ENCODE results near the gene ATRNL1.
"Not testable (repeated sequence)": the region's sequence is repeated elsewhere in the genome, so short reads cannot be mapped to it uniquely, and the experiment has no call there.

The ATRNL1 gene

DNA sequence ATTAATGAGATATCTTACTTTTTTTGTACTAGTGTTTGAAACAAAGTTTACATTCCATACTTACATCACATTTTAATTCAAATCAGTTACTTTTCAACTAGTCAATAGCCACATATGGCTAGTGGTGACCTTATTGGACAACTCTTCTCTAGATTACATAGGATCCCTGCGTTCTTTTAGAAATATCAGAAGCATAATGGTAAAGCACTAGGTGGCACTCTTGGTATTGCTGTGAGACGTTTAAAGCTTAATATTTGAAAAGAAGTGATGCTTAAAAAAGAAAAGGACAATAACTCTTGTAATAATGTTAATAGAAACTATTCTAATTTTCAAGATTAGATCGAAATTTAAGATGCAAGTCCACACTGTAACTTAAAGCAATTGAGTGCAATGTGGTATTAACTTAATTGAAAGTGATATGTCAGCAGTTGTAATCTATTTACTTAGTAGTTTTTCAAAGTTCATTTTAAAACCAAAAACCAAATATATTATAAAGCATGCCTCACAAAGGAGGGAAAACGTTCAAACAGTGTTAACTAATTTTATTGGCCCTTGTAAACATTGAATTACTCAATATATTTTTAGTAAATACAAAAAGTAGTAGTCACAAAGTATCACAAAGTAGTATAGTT, 339.1 kb downstream of the ATRNL1 start:
- no peak for DNase-seq (ENCODE audit: low spot score)

DNA sequence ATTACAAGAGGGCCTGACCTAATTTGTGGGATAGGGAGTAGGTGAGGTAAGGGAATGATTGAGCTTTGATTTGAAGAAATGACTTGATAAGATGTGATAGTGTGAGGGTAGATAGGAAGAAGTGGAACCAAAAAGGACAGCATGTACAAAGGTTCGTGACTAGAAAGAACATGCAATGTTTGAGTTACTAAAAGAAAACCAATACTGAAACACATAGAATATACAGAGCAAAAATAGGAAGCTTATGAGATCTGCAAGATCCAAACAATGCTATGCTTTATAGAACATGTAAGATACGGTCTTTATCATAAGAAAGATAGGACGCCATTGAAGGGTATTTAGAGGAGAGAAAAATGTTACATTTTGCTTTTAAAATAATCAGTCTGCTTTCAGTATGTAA, 343.8 kb downstream of the ATRNL1 start:
- DNase-seq (ENCODE audit: low spot score): no peak

DNA sequence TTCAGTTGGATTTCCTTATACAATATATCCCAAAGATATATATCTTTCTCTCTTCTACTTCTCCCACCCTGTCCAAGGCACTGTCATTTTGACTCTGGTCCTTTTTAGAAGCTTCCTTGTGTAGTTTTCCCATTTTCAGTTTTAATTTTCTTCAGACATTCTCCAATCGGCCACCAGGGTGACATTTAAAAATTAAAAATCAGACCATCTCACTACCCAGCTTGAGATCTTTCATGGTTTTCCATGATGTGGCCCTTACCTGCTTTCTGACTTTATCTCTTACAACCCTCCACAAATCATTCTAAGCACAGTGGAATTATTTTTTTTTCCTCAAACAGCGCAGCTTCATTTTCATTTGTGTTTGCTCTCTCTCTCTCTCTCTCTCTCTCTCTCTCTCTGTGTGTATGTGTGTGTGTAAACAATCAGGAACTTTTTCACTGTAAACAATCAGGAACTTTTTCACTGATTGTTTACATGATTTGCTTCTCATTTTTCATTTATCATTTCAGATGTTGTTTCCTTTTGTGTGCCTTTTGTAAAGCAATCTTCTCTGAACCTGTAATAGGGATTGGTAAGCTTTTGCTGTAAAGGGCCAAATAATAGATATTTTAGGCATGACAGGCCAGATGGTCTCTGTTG, 348.9 kb downstream of the ATRNL1 start:
- no peak for DNase-seq (ENCODE audit: low spot score)

DNA sequence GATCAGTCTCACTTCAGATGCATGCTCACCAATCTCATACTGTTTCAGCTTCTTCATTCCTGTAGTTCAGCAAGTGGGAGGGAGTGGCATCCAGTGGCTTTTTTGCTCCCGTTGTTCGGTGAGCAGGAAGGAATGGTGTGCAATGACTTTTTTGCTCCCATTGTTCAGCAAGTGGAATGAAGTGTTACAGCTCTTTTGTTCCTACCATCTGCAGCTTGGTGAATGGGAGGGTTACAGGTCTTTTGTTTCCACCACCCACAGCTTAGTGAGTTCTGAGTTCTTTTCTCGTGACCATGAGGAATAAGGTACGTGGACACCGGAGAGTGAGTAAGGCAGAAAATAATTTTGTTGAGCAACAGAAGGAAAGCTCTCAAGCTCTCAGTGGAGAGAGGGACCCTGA, 363.6 kb downstream of the ATRNL1 start:
- DNase-seq (ENCODE audit: low spot score): no peak

DNA sequence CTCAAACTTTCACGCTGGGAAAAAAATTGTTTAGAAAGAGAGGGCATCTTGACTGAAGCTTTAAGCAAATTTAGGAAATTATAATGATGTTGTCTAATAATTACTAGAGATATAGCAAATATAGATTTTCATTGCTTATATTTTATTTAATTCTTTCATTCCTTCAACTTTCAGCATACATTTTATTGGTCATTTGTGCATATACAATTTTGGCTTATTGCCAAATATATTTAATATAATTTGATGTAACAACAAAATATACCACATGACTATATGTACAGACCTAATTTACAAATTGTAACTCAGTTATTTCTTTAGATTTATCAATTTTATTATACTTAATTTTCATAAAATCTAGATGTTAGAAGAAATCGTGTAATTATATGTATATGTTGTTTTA, 390.1 kb downstream of the ATRNL1 start:
- no peak for DNase-seq (ENCODE audit: low spot score)

DNA sequence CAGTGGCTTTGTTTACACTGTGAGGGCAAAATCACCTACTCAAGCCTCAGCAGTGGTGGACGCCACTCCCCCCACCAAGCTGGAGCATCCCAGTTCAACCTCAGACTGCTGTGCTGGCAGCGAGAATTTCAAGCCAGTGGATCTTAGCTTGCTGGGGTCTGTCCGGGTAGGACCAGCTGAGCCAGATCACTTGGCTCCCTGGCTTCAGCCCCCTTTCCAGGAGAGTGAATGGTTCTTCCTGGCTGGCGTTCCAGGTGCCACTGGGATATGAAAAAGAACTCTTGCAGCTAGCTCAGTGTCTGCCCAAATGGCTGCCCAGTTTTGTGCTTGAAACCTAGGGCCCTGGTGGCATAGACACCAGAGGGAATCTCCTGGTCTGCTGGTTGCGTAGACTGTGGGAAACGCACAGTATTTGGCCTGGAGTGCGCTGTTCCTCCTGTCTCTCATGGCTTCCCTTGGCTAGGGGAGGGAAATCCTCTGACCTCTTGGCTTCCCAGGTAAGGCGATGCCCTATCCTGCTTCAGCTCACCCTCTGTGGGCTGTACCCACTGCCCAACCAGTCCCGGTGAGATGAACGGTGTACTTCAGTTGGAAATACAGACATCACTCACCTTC, 398.5 kb downstream of the ATRNL1 start:
- DNase-seq (ENCODE audit: low spot score): no peak

DNA sequence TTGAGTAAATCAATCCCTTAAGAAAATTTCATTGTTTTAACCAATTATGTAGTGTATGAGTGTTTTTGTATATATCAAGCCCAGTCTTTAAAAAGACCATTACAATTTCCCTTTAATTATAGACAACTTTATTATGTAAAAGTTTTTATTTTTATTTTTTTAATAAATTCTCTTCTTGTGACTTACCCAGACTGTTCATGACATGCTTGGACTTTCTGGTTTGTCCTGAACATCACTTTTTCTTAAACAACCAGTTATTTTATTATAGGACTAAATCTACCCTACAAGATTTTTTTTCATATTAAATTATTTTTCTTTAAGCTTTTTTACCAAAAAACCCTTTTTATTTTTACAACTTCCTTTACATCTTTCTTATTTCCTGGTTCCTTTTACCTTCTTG, 410.4 kb downstream of the ATRNL1 start:
- no peak for DNase-seq (ENCODE audit: low spot score)

DNA sequence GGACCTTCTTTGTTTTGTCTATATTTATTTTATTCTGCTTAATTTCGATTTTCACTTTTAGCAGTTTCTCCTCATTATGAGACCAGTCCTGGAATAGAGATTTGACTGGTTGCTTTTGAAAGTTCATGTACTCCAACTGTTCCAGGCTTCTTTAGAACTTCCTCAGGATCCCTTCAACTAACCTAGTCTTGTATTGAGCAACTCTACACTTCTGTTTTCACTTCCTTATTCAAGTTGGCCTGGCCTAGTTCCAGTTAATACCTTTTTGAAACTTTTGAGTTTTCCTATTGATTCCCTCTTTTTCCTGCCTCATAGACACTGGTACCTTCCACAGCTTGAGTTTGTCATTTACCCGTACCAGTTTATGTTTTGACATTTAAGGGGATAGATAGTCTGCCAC, 421.7 kb downstream of the ATRNL1 start:
- no peak for DNase-seq (ENCODE audit: low spot score)

DNA sequence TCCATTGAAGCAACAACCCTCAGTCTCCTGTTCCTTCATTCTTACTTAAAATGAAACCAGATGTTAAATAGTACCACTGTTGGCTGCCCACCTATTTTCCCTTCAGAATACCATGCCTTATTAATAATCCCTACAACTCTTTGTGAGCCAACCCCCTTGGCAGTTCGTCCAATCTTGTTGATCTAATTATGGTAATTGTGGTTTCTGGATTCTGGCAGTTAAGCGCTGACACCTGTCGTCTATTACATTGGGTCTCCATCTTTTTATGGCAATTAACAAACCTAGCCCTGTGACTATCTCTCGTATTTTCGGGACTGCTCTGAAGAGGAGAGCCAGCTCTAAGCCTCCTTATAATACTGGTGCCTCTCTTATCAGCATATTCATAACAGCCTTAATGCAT, 432.0 kb downstream of the ATRNL1 start:
- no peak for DNase-seq (ENCODE audit: low spot score)

DNA sequence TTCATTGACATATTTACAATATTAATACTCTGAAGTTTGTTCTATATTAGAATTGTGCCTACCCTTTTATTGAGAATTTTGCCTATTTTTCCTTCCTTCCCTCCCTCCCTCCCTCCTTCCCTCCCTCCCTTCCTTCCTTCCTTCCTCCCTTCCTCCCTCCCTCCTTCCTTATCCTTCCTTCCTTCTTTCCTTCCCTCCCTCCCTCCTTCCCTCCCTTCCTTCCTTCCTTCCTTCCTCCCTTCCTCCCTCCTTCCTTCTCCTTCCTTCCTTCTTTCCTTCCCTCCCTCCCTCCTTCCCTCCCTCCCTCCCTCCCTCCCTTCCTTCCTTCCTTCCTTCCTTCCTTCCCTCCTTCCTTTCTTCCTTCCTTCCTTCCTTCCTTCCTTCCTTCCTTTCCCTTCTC, 434.5 kb downstream of the ATRNL1 start:
- DNase-seq (ENCODE audit: low spot score): not testable (repeated sequence)

DNA sequence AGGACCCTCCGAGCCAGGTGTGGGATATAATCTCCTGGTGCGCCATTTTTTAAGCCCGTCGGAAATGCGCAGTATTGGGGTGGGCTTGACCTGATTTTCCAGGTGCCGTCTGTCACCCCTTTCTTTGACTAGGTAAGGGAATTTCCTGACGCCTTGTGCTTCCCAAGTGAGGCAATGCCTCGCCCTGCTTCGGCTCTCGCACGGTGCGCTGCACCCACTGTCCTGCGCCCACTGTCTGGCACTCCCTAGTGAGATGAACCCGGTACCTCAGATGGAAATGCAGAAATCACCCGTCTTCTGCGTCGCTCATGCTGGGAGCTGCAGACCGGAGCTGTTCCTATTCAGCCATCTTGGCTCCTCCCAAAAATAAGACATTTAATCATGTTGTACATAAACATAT, 443.2 kb downstream of the ATRNL1 start:
- not testable (repeated sequence) for DNase-seq (ENCODE audit: low spot score)

DNA sequence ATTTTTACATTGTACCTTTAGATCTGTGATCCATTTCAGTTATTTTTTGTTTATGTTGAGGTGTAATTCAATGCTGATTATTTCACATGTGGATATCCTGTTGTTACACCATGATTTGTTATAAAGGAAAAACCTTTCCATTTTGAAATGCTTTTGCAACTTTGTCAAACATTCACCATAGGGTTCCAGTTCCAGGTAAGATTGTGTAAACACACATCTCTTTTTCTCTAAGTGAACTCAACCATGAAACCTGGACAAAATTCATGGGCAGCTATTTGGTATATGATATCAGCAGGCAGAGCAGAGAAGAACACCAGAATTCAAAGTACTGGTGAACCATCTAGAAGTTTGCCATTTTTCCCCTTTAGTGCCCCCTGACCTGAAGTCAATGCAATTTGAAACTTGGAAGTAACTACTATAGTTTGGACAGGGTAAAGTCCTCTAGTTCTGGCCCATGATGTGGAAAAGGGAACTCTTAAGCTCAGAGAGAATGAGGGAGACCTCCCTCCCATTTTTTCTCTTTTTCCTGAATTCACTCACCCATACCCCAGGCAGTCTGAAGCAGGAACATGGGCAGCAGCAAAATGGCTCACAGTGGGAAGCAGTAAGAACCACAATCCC, 446.1 kb downstream of the ATRNL1 start:
- no peak for DNase-seq (ENCODE audit: low spot score)

DNA sequence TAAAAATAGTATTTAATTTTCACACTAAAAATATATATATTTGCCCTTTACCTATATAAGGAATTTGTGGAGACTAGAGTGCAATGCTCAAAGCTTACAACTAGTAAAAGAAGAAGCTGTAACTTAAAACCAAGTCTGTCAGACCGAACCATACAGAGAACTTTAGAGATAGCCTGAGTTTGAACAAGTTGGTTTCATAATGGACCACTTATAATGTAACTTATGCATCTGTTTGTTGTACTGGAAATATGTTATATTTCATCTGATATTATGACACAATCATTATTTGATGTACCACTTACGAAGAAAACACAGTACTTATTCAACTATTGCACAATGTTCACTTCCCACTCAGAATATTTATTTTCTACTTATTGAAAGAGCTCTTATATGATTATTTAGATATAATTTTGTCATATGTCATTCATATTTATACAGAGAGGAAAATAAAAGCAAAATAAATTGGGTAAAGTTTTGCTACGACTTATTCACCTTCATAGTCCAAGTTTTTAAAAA, 462.8 kb downstream of the ATRNL1 start:
- no peak for DNase-seq (ENCODE audit: low spot score)

DNA sequence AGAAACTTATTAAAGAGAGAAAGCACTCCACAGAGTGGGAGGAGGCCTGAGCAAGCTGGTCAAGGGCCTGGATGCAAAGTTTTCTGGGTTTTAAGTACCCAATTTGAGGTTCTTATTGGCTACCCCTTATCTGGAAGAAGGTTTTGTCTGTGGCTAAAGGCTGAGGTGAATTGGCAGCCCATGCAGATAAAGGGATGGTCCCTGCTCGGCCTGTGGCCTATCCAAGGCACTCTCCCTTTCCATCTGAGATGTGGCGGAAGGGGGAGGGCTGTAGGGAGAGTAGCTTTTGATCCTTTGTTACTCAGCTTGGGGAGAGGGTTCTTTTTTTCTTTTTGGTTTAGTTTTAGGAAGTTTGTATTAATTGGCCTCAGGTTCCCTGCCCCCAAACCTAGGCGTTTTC, 465.1 kb downstream of the ATRNL1 start:
- DNase-seq (ENCODE audit: low spot score): no peak

DNA sequence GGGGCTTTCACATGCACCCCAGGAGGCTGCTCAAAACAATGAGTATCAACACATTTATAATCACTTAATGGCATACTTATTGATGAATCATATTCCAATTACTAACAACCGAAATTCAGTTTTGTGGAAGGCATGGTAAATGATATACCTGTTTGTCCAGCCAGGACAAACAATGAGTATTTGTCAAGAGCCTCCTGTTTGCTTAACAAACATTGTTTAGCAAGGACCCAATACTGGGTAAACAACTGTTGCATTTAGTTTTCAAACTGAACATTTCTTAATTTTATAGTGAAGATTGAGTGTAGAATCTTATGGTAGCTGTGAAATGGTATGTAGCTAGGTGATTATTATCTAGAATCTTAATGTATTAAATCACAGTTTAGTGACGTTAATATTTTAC, 473.7 kb downstream of the ATRNL1 start:
- no peak for DNase-seq (ENCODE audit: low spot score)

DNA sequence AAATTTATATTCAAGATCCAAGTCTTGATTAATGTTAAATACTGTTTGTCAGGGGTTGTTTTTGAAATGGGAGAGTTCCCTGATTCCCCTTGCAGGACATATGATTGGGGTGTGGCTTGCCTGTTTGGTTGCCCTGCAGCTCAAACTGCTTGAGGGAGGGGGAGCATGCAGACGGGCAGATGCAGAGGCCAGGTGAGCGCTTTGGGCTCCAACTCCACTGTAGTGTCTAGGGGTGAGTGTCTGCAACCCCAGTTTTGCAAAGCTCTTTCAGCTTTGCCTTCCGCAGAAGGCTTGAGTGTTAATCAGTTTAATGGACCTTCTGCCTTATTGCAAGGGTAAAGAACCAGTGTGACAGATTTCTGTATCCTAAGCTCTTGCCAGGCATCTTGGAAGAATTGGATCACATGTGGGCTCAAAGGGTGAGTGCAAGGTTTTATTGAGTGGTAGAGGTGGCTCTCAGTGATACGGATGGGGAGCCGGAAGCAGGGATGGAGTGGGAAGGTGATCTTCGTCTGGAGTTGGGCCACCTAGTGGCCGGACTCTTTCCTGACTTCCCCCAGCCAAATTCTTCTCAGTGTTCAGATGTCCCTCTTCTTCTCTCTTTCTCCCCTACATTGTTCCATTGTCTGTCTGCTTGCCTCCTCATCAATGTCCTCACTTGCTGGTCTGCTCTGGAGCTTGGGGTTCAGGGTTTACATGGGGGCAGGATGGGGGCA, 479.7 kb downstream of the ATRNL1 start:
- no peak for DNase-seq (ENCODE audit: low spot score)

DNA sequence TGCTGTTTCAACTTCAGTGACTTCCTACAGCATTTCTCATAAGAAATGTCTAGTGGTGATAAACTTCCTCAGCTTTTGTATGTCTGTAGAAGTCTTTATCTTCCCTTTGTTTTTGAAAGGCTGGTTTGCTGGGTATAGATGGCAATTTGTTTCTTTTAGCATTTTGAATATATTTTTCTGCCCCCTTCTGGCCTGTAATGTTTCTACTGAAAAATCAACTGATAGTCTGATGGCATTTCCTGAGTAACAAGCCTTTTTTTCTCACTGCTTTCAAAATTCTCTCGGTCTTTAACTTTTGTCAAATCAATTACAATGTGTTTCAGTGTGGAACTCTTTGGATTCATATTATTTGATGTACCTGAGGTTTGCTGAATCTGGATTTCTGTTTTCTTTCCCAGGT, 487.1 kb downstream of the ATRNL1 start:
- DNase-seq (ENCODE audit: low spot score): no peak

DNA sequence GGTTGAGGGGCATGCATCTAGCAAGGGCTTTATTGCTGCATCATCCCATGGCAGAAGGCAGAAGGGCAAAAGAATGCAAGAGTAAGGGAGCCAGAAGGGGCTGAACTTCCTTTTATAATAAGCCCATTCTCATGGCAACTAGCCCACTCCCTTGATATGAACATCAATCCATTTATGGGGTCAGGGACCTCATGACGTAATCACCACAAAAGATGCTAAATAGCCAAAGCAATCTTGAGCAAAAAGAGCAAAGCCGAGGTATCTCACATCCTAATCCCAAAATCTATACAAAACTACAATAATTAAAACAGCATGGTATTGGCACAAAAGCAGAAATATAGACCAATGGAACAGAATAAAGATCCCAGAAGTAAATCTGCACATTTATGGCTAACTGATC, 499.9 kb downstream of the ATRNL1 start:
- DNase-seq (ENCODE audit: low spot score): no peak

DNA sequence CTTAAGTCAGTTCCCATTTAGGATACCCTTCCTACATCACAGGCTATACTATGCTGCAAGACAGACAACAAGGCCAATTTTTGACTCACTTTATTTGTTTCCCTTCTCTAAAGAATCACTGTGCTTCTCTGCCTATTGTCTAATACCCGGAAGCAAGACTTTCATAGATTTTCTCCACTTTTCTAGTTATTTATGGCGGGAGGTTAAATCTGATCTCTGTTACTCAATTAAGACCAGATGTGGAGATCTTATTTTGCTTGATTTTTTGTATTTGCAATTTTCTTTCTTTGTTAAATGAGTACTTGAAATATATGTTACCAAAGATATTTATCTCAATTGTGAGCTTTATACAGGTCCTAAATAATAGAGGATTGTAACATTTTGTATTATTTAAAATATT, 511.5 kb downstream of the ATRNL1 start:
- no peak for DNase-seq (ENCODE audit: low spot score)

DNA sequence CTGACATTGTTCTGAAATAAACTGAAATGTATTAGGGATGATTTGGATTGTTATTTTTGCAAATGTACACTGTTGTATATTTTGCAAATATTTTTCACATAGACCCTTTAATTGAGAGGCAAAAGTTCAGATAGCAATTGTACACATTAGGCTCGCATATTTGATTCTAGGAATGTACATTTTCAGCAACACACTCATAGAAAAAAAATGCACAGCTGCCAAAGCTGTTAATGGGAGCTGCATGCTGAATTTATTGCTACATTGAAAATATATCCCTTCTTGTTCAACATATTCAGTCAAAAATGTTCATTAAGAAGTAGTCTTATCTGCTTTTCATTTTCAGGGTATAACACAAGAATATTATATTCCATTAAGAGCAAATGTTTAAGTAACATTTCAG, 512.9 kb downstream of the ATRNL1 start:
- no peak for DNase-seq (ENCODE audit: low spot score)

DNA sequence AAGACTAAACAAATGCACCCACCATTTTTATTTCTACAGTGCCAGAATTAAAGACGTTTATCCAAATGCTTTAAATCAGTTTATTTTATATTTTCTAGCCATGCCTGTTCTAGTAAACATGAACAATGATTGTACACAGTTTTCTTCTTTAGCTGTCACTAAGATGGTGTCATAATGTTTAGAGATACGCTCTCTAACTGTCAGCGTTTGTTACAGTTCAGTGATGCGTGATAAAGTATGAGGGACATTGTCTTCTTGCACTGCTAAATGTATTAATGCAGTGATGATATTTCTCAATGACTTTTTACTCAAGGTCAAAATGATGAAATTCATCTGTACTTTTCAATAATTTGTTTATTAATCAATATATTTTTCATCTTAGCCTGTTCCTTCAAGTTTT, 513.6 kb downstream of the ATRNL1 start:
- DNase-seq (ENCODE audit: low spot score): no peak

DNA sequence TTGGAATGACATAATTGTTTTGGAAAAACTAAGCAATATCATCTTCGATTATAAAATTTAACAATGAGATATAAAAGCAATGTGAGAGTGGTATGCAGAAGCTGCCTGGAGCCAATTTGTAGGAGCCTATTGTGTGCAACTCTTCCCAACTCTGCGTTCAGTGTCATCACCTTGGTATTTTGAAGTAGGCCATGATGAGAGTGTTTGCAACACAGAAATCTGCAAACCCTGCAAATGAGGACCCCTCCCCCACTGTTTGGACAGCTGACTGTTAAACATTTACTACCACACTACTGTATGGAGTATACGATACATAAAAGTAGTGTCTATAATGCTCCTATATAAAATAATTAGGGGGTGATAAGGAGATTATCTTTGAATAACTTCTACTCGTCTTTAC, 531.3 kb downstream of the ATRNL1 start:
- DNase-seq (ENCODE audit: low spot score): no peak

DNA sequence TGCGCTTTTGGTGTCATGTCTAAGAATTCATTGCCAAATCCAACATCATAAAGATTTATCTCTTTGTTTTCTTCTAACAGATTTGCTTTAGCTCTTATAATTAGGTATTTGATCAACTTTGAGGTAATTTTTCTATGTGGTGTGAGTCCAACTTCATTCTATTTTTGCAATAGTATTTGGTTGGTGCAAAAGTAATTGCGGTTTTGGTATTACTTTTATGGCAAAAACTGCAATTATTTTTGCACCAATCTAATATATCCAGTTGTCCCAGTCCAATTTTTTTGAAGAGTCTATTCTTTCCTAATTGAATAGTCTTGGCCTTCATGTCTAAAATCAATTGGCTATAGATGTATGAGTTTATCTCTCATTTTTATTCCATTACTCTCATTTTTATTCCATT, 535.5 kb downstream of the ATRNL1 start:
- DNase-seq (ENCODE audit: low spot score): no peak

All from hematopoietic multipotent progenitor cell treated with erythropoietin and hydrocortisone succinate and interleukin-3 and kit ligand, for 15 days (in vitro differentiated cells).